K562 (cell line): ENCODE data around the gene CHAC1.

Experiments used
- ARID3B ChIP-seq: fragments of 250-450 bp; sonication (Bioruptor Pico); IDR thresholded peaks from 2 replicates; pipeline ENCODE4 v1.4.0; 2020; ENCODE audit warnings: borderline replicate concordance
- C11orf30 ChIP-seq: fragments of 450-650 bp; IDR thresholded peaks from 2 replicates; pipeline ENCODE4 v1.6.1; 2016; ENCODE audit warnings: low read depth, mild to moderate bottlenecking
- CREB5 ChIP-seq: fragments of 250-450 bp; sonication (Bioruptor Pico); IDR thresholded peaks from 2 replicates; pipeline ENCODE4 v1.5.0; 2020; ENCODE audit warnings: mild to moderate bottlenecking
- EGR1 ChIP-seq: fragments of 450-650 bp; conservative IDR thresholded peaks from 2 replicates; pipeline ENCODE4 v1.6.1; 2017; ENCODE audit warnings: mild to moderate bottlenecking
- FIP1L1 ChIP-seq: fragments of 200-400 bp; formaldehyde crosslinking; IDR thresholded peaks from 2 replicates; pipeline ENCODE4 v1.6.1; 2018; ENCODE audit warnings: mild to moderate bottlenecking, low read depth, low read length; ENCODE audit not compliant: poor library complexity, severe bottlenecking
- MLX ChIP-seq, 2 experiments: fragments of 450-650 bp in 1 of 2; sonication (generic) in 1 of 2; formaldehyde crosslinking; conservative IDR thresholded peaks; 2 replicates each; pipeline versions ENCODE4 v1.4.0 to v1.8.1; 2020 to 2022; ENCODE audit warnings: mild to moderate bottlenecking in 1 of 2, missing genetic modification reagents in 1 of 2
- NFATC3 ChIP-seq: fragments of 450-650 bp; IDR thresholded peaks from 2 replicates; pipeline ENCODE4 v1.6.1; 2017; ENCODE audit warnings: mild to moderate bottlenecking
- PBX2 ChIP-seq, 2 experiments: IDR thresholded peaks in 1 of 2; conservative IDR thresholded peaks in 1 of 2; 2 replicates each; pipeline ENCODE4 v1.6.1; 2016; ENCODE audit warnings: low read depth in 2 of 2, mild to moderate bottlenecking in 1 of 2, missing compliant biosample characterization in 1 of 2, missing genetic modification characterization in 1 of 2, moderate library complexity in 1 of 2
- RNF2 ChIP-seq: sonication (generic); IDR thresholded peaks from 2 replicates; pipeline ENCODE4 v1.6.1; 2016
- SAP30 ChIP-seq: fragments of 200-600 bp; sonication (generic); IDR thresholded peaks from 2 replicates; pipeline ENCODE4 v1.6.1; 2012; ENCODE audit warnings: borderline replicate concordance, low read depth, mild to moderate bottlenecking, moderate library complexity, low read length, control low read depth, inconsistent platforms; ENCODE audit not compliant: insufficient read depth, poor library complexity, severe bottlenecking
- ZBTB17 ChIP-seq: fragments of 450-650 bp; formaldehyde crosslinking; IDR thresholded peaks from 2 replicates; pipeline ENCODE4 v1.4.0; 2020; ENCODE audit warnings: mild to moderate bottlenecking
- ZNF274 ChIP-seq: IDR thresholded peaks from 2 replicates; pipeline ENCODE4 v1.6.1; 2011; ENCODE audit warnings: low read depth, mild to moderate bottlenecking, low read length, moderate library complexity, borderline replicate concordance
- ZNF655 ChIP-seq: fragments of 250-450 bp; sonication (Bioruptor Pico); IDR thresholded peaks from 2 replicates; pipeline ENCODE4 v1.5.0; 2021
- ZZZ3 ChIP-seq: fragments of 450-650 bp; IDR thresholded peaks from 2 replicates; pipeline ENCODE4 v1.6.1; 2016; ENCODE audit warnings: antibody characterized with exemption, mild to moderate bottlenecking, moderate library complexity

- TF ChIP-seq EGR1 (no peak), NFATC3 (no peak), ZBTB17 (CRISPR knock-in tag) (no peak), ZNF655 (CRISPR knock-in tag) (no peak), PBX2 (CRISPR knock-in tag; IDR thresholded peaks at IDR 0.05; ENCODE audit: low read depth) (no peak), PBX2 (tag; conservative IDR thresholded peaks at IDR 0.05; ENCODE audit: low read depth) (no peak), MLX (CRISPR knock-in tag; conservative IDR thresholded peaks at IDR 0.05) (no peak), RNF2 (no peak), ARID3B (CRISPR knock-in tag) (no peak), CREB5 (CRISPR knock-in tag) (no peak), ZNF274 (no peak), ZZZ3 (no peak), SAP30 (no peak), C11orf30 (no peak), FIP1L1 (no peak)
Observed at GRCh38 chr15:40957581-40958051, 4.3 kb downstream of the CHAC1 start.
